K562 (cell line): ENCODE data around the gene NPHP3. TPM values are rescaled to one million over a fixed set of nuclear protein-coding genes. Genes with fewer than 3 reads are reported as not detected.
A peak's percentile ranks its signal among the peaks of the same experiment; 100 is the strongest.

Source experiments
- BRD9 ChIP-seq: fragments of 450-650 bp; IDR thresholded peaks from 2 replicates; pipeline ENCODE4 v1.6.1; 2018; ENCODE audit warnings: low read depth; ENCODE audit not compliant: partially characterized antibody
- FOSL1 ChIP-seq: fragments of 200-800 bp; sonication (Bioruptor generic); conservative IDR thresholded peaks from 2 replicates; pipeline ENCODE4 v1.6.1; 2016; ENCODE audit warnings: missing genetic modification characterization, missing compliant biosample characterization
- HNRNPL ChIP-seq: fragments of 200-400 bp; formaldehyde crosslinking; IDR thresholded peaks from 2 replicates; pipeline ENCODE4 v1.6.1; 2017; ENCODE audit warnings: low read depth, mild to moderate bottlenecking, low read length
- MAFG ChIP-seq: fragments of 450-650 bp; conservative IDR thresholded peaks from 2 replicates; pipeline ENCODE4 v1.6.1; 2016; ENCODE audit warnings: missing genetic modification characterization, missing compliant biosample characterization
- MAFK ChIP-seq: IDR thresholded peaks from 2 replicates; pipeline ENCODE4 v1.6.1; 2011; ENCODE audit warnings: low read length, improper control_type of control experiment
- MTF1 ChIP-seq: fragments of 250-450 bp; sonication (Bioruptor Pico); IDR thresholded peaks from 2 replicates; pipeline ENCODE4 v1.9.0; 2021; ENCODE audit warnings: moderate library complexity, mild to moderate bottlenecking, inconsistent platforms, borderline replicate concordance
- NFIC ChIP-seq: fragments of 450-650 bp; IDR thresholded peaks from 2 replicates; pipeline ENCODE4 v1.6.1; 2017; ENCODE audit warnings: mild to moderate bottlenecking, inconsistent platforms
- PKNOX1 ChIP-seq: fragments of 450-650 bp; IDR thresholded peaks from 2 replicates; pipeline ENCODE4 v1.6.1; 2016
- PML ChIP-seq: IDR thresholded peaks from 2 replicates; pipeline ENCODE4 v1.6.1; 2012; ENCODE audit warnings: low read length, inconsistent platforms
- SIN3A ChIP-seq, 2 experiments: fragments of 150-350 bp in 1 of 2; IDR thresholded peaks; 2 replicates each; pipeline ENCODE4 v1.6.1; 2011 to 2016; ENCODE audit warnings: borderline replicate concordance in 2 of 2, low read depth in 2 of 2, low read length in 2 of 2, mild to moderate bottlenecking in 2 of 2, moderate library complexity in 2 of 2; ENCODE audit not compliant: control insufficient read depth in 1 of 2
- SIN3B ChIP-seq: fragments of 450-650 bp; IDR thresholded peaks from 2 replicates; pipeline ENCODE4 v1.6.1; 2017; ENCODE audit warnings: low read depth, mild to moderate bottlenecking, moderate library complexity
- ZNF143 ChIP-seq: sonication (generic); formaldehyde crosslinking; IDR thresholded peaks from 2 replicates; pipeline ENCODE4 v1.9.0; 2022; ENCODE audit warnings: mild to moderate bottlenecking, missing genetic modification reagents
- ZNF165 ChIP-seq: fragments of 250-450 bp; sonication (Bioruptor Pico); IDR thresholded peaks from 2 replicates; pipeline ENCODE4 v1.4.0; 2020; ENCODE audit warnings: borderline replicate concordance
- ZNF175 ChIP-seq: fragments of 200-800 bp; sonication (Bioruptor generic); IDR thresholded peaks from 2 replicates; pipeline ENCODE4 v1.6.1; 2016; ENCODE audit warnings: low read depth, mild to moderate bottlenecking, missing genetic modification characterization, missing compliant biosample characterization
- ZNF212 ChIP-seq: fragments of 450-650 bp; formaldehyde crosslinking; IDR thresholded peaks from 2 replicates; pipeline ENCODE4 v1.4.0; 2020; ENCODE audit warnings: mild to moderate bottlenecking
- ZNF639 ChIP-seq, 2 experiments: fragments of 200-800 bp in 1 of 2; sonication (Bioruptor generic) in 1 of 2; sonication (generic) in 1 of 2; formaldehyde crosslinking in 1 of 2; IDR thresholded peaks in 1 of 2; conservative IDR thresholded peaks in 1 of 2; 2 replicates each; pipeline versions ENCODE4 v1.5.0 to v1.6.1; 2016 to 2020; ENCODE audit warnings: missing compliant biosample characterization in 1 of 2, missing genetic modification characterization in 1 of 2, missing genetic modification reagents in 1 of 2
- ZNF766 ChIP-seq: fragments of 200-800 bp; sonication (Bioruptor generic); conservative IDR thresholded peaks from 2 replicates; pipeline ENCODE4 v1.6.1; 2016; ENCODE audit warnings: missing genetic modification characterization, missing compliant biosample characterization
- polyA plus RNA-seq, 8 experiments: library from polyadenylated mRNA; depleted of rRNA in 4 of 8; stranded (reverse) in 5 of 8; unstranded in 3 of 8; fragments of >200 nt; fragmentation: Nextera tagmentation in 2 of 8; fragmentation: Illumina TruSeq in 1 of 8; extraction: Ambion mirVana in 2 of 8; extraction: Trizol in 1 of 8; gene quantifications; 2 replicates each; pipeline versions ENCODE4 v1.2.1 to v1.2.3, GENCODE V29; 2011 to 2014; ENCODE audit warnings: inconsistent platforms in 1 of 8, missing spikeins in 1 of 8
- total RNA-seq, 7 experiments: library from RNA; depleted of rRNA in 6 of 7; stranded (reverse); fragments of >200 nt in 6 of 7; fragmentation: Illumina TruSeq in 2 of 7; extraction: Trizol in 2 of 7; gene quantifications; 2 replicates each; pipeline versions ENCODE4 v1.2.1 to v1.2.3, GENCODE V29; 2011 to 2021; ENCODE audit warnings: low replicate concordance in 1 of 7

The NPHP3 gene
- total and polyA plus RNA-seq, 9 of the 15 experiments (the other 6 are each of a cell fraction or from before 2014, with no cell fraction given): 0.62 to 13.2 (median 5.8) TPM

GRCh38 chr3:132654190-132654589 is 68.0 kb downstream of the NPHP3 start (continued):
- peak in 1 of 2 experiments; percentile 91; a peak in 2 of 4 replicates for TF ChIP-seq ZNF639 (CRISPR knock-in tag; conservative IDR thresholded peaks at IDR 0.05 in 1 of 2, IDR thresholded peaks at IDR 0.05 in 1 of 2)
- peak; percentile 37; the same call in 1 of the 2 replicates for TF ChIP-seq PML
- TF ChIP-seq MAFG (tag): no peak
- no peak for TF ChIP-seq SIN3B
- peak; percentile 14; the same call in 1 of the 2 replicates for TF ChIP-seq PKNOX1
- no peak for TF ChIP-seq ZNF165 (CRISPR knock-in tag)
- no peak for TF ChIP-seq MAFK
- TF ChIP-seq MTF1 (CRISPR knock-in tag): no peak
- no peak for TF ChIP-seq ZNF143 (CRISPR knock-in tag)
- TF ChIP-seq HNRNPL: no peak
- TF ChIP-seq FOSL1: peak; percentile 56
- no peak for TF ChIP-seq SIN3A (IDR thresholded peaks at IDR 0.05; ENCODE audit: borderline replicate concordance in 2 of 2, control insufficient read depth in 1 of 2, low read depth in 2 of 2, low read length in 2 of 2)
- TF ChIP-seq ZNF212 (CRISPR knock-in tag): no peak
- TF ChIP-seq ZNF175 (CRISPR knock-in tag): peak; percentile 87
- no peak for TF ChIP-seq BRD9
- peak; percentile 90 for TF ChIP-seq ZNF766 (CRISPR knock-in tag)
- 0 out of 2 replicates have a peak, but pooled peaks have one; percentile 38 for TF ChIP-seq NFIC
